Caco-2 (cell line): ENCODE measurements around the gene IDUA. TPM values are rescaled to one million over a fixed set of nuclear protein-coding genes. Genes with fewer than 3 reads are reported as not detected.

Source experiments
- BruUV-seq: library from RNA; stranded (reverse); fragments of 400-500 nt; replicated peaks from 2 replicates; lab custom pipeline; 2021; lab: Mats Ljungman, UMichigan
- CTCF ChIA-PET: fragments of 300-600 bp; sonication (Branson Sonifier 250); formaldehyde crosslinking; loops from one replicate; lab custom pipeline; 2022; ENCODE audit warnings: antibody characterized with exemption; lab: Charles Lee
- POLR2A ChIA-PET: fragments of 300-600 bp; sonication (Branson Sonifier 250); formaldehyde crosslinking; loops from one replicate; lab custom pipeline; 2022; ENCODE audit warnings: antibody characterized with exemption; lab: Charles Lee
- DNase-seq, 2 experiments: peaks; one replicate each; pipeline versions ENCODE4 v3.0.0 to v3.0.0-alpha.2; 2020 to 2022
- H3K27me3 ChIP-seq: replicated peaks from 2 replicates; pipeline ENCODE4 v1.6.0; 2011; ENCODE audit warnings: low read length; ENCODE audit not compliant: control insufficient read depth, insufficient read depth
- H3K36me3 ChIP-seq: 2 replicates; pipeline ENCODE4 v1.5.1; 2011; ENCODE audit warnings: low read length; ENCODE audit not compliant: control insufficient read depth, insufficient read depth
- H3K4me1 ChIP-seq: fragments of 250-450 bp; sonication (Bioruptor Pico); 2 replicates; pipeline ENCODE4 v1.5.1; 2020; ENCODE audit warnings: mild to moderate bottlenecking
- H3K4me3 ChIP-seq: 2 replicates; pipeline ENCODE4 v1.5.1; 2011; ENCODE audit warnings: low read depth, mild to moderate bottlenecking, control low read depth, low read length
- H3K9me3 ChIP-seq: fragments of 250-450 bp; sonication (Bioruptor Pico); 2 replicates; pipeline ENCODE4 v1.5.1; 2020; ENCODE audit warnings: mild to moderate bottlenecking, moderate library complexity
- H3K27ac Mint-ChIP-seq: one replicate; pipeline ENCODE4 v1.8.0; 2022; ENCODE audit warnings: mixed read lengths; ENCODE audit not compliant: unreplicated experiment
- H3K27me3 Mint-ChIP-seq: one replicate; pipeline ENCODE4 v1.8.0; 2022; ENCODE audit warnings: mixed read lengths; ENCODE audit not compliant: insufficient read depth, unreplicated experiment
- H3K36me3 Mint-ChIP-seq: one replicate; pipeline ENCODE4 v1.8.0; 2022; ENCODE audit warnings: mild to moderate bottlenecking, mixed read lengths; ENCODE audit not compliant: insufficient read depth, unreplicated experiment
- H3K4me1 Mint-ChIP-seq: one replicate; pipeline ENCODE4 v1.8.0; 2022; ENCODE audit warnings: low read depth, mixed read lengths; ENCODE audit not compliant: unreplicated experiment
- H3K4me3 Mint-ChIP-seq: one replicate; pipeline ENCODE4 v1.8.0; 2022; ENCODE audit warnings: mild to moderate bottlenecking, moderate library complexity, mixed read lengths; ENCODE audit not compliant: unreplicated experiment
- H3K9me3 Mint-ChIP-seq: one replicate; pipeline ENCODE4 v1.8.0; 2022; ENCODE audit warnings: mixed read lengths; ENCODE audit not compliant: unreplicated experiment
- intact Hi-C: fragments of 100-400 bp; cut with micrococcal nuclease; formaldehyde crosslinking; loops from one replicate; pipeline ENCODE4 v1.10.0; 2022; ENCODE audit not compliant: unreplicated experiment
- total RNA-seq: library from RNA; stranded (reverse); gene quantifications from 2 replicates; pipeline ENCODE4 v1.2.3, GENCODE V29; 2022
- TF ChIP-seq, protein P1 (sequence below), 2 experiments: fragments of 200-600 bp in 1 of 2; IDR thresholded peaks; 1 replicate in 1 of 2; 2 replicates in 1 of 2; pipeline versions ENCODE4 v1.5.1 to v1.8.0; 2011 to 2022; ENCODE audit warnings: antibody characterized with exemption in 1 of 2, control low read depth in 1 of 2, inconsistent platforms in 1 of 2, low read depth in 1 of 2, low read length in 1 of 2, mild to moderate bottlenecking in 1 of 2, moderate library complexity in 1 of 2; ENCODE audit not compliant: insufficient read depth in 1 of 2, severe bottlenecking in 1 of 2, unreplicated experiment in 1 of 2

The IDUA gene
- total RNA-seq, 1 experiment from 2014 or later, result 26.9 TPM

DNA sequence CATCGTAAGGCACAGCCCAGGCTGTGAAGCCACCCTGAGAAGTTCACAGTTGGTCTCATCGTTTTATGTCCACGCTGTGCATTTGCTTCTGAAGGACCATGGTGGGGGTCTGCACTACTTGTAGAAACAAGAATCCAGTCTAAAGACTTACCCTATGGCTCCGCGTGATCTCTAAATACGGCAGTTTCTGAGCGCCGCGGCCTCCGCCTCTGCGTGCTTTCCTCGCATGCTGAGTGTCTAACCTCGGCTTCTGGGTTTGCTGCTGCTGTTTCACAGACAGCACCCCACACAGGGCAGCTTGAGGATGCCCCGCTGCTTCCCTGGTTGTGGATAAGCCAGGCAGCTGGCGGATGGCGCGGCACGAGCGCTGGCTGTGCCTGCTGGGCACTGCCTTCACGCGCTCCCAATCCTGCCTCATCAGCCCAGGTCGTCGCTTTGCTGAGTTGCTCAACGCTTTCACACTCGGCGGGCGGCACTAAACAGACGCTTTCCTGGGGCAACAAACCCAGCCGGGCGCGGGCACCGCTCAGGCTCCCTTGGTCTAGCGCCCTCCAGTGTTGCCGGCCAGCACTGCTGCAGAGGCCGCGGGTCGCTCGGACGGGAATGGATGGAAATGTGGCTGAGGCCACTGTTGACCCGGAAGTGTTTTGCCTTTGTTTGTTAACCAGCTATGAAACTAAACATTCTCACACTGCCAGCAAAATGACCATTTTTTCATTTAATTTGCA lies 63.8 kb downstream of the IDUA start:
- H3K27me3 ChIP-seq, result no peaks in the 10 kb centered on the region
- peak in 1 of 2 experiments; percentile 7 for DNase-seq
- TF ChIP-seq, protein P1, sequence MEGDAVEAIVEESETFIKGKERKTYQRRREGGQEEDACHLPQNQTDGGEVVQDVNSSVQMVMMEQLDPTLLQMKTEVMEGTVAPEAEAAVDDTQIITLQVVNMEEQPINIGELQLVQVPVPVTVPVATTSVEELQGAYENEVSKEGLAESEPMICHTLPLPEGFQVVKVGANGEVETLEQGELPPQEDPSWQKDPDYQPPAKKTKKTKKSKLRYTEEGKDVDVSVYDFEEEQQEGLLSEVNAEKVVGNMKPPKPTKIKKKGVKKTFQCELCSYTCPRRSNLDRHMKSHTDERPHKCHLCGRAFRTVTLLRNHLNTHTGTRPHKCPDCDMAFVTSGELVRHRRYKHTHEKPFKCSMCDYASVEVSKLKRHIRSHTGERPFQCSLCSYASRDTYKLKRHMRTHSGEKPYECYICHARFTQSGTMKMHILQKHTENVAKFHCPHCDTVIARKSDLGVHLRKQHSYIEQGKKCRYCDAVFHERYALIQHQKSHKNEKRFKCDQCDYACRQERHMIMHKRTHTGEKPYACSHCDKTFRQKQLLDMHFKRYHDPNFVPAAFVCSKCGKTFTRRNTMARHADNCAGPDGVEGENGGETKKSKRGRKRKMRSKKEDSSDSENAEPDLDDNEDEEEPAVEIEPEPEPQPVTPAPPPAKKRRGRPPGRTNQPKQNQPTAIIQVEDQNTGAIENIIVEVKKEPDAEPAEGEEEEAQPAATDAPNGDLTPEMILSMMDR (IDR thresholded peaks at IDR 0.05; ENCODE audit: insufficient read depth in 1 of 2, low read depth in 1 of 2, low read length in 1 of 2, severe bottlenecking in 1 of 2, unreplicated experiment in 1 of 2), result no peak
- H3K4me1 ChIP-seq, result peaks cover 4% of the 10 kb centered on the region
- peaks cover 9% of the 10 kb centered on the region for H3K27me3 Mint-ChIP-seq
- POLR2A ChIA-PET, result no interaction called here
- intact Hi-C loops, result no loop called here
- H3K27ac Mint-ChIP-seq, result no peak overlapping the region
- no peaks in the 10 kb centered on the region for H3K4me1 Mint-ChIP-seq
- no peak overlapping the region for H3K4me3 ChIP-seq
- no peaks in the 10 kb centered on the region for H3K9me3 Mint-ChIP-seq
- no TSS peak for BruUV-seq
- no peak overlapping the region for H3K4me3 Mint-ChIP-seq
- no peaks in the 10 kb centered on the region for H3K36me3 Mint-ChIP-seq
- CTCF ChIA-PET, result interaction anchor here (0.7 to 1.2 kb wide), 2 partner anchors 11 to 14 kb away, joined by 3 read pairs; no protein-coding TSS in a partner anchor
- no peaks in the 10 kb centered on the region for H3K9me3 ChIP-seq
- no peaks in the 10 kb centered on the region for H3K36me3 ChIP-seq

- H3K4me3 Mint-ChIP-seq, result no peak overlapping the region
- no peaks in the 10 kb centered on the region for H3K27me3 ChIP-seq
- no peak overlapping the region for H3K27ac Mint-ChIP-seq
- intact Hi-C loops, result no loop called here
- TF ChIP-seq, protein P1 (IDR thresholded peaks at IDR 0.05; ENCODE audit: insufficient read depth in 1 of 2, low read depth in 1 of 2, low read length in 1 of 2, severe bottlenecking in 1 of 2, unreplicated experiment in 1 of 2), result no peak
- H3K9me3 ChIP-seq, result no peaks in the 10 kb centered on the region
- POLR2A ChIA-PET, result no interaction called here
- H3K4me1 ChIP-seq, result peaks cover 4% of the 10 kb centered on the region; the same call in 1 of the 2 replicates
- no peaks in the 10 kb centered on the region for H3K4me1 Mint-ChIP-seq
- no peak overlapping the region for H3K4me3 ChIP-seq
- DNase-seq, result no peak
- H3K27me3 Mint-ChIP-seq, result peaks cover 9% of the 10 kb centered on the region
- H3K9me3 Mint-ChIP-seq, result no peaks in the 10 kb centered on the region
- no peaks in the 10 kb centered on the region for H3K36me3 ChIP-seq
- H3K36me3 Mint-ChIP-seq, result no peaks in the 10 kb centered on the region
- no TSS peak for BruUV-seq
- CTCF ChIA-PET, result interaction anchor here (0.7 to 1.2 kb wide), 2 partner anchors 10 to 13 kb away, joined by 3 read pairs; no protein-coding TSS in a partner anchor
These were observed 64.6 kb downstream of the IDUA start for GRCh38 chr4:1051472-1051871.

DNA sequence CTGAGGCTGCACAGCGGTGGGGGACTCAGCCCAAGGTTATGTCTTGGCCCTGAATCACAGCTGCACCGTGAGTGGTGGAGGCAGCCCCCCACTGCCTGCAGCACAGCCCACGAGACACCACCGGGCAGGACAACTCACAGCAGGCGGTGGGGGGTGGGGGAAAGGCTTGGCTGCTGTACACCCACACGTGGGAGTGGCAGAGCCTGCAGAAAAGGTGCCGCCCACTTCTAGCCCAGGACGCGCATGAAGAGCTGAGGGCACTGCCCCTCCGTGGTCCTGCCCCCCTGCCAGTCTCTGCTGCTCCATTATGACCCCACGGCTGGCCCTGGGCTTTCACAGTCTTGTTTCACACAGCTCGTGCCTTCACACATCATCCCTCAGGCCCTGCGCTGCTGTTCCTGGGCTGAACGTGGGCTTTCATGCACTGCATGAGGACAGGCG lies 65.4 kb downstream of the IDUA start:
- DNase-seq, result no peak
- intact Hi-C loops, result no loop called here
- no peaks in the 10 kb centered on the region for H3K36me3 ChIP-seq
- no peaks in the 10 kb centered on the region for H3K27me3 ChIP-seq
- H3K9me3 Mint-ChIP-seq, result no peaks in the 10 kb centered on the region
- no peaks in the 10 kb centered on the region for H3K4me1 Mint-ChIP-seq
- POLR2A ChIA-PET, result no interaction called here
- CTCF ChIA-PET, result no interaction called here
- H3K27me3 Mint-ChIP-seq, result peaks cover 9% of the 10 kb centered on the region
- no peak overlapping the region for H3K4me3 ChIP-seq
- H3K4me1 ChIP-seq, result no peaks in the 10 kb centered on the region
- H3K27ac Mint-ChIP-seq, result no peak overlapping the region
- H3K9me3 ChIP-seq, result no peaks in the 10 kb centered on the region
- BruUV-seq, result no TSS peak
- H3K4me3 Mint-ChIP-seq, result no peak overlapping the region
- no peaks in the 10 kb centered on the region for H3K36me3 Mint-ChIP-seq
- TF ChIP-seq, protein P1 (IDR thresholded peaks at IDR 0.05; ENCODE audit: insufficient read depth in 1 of 2, low read depth in 1 of 2, low read length in 1 of 2, severe bottlenecking in 1 of 2, unreplicated experiment in 1 of 2), result no peak
